Hematopoietic multipotent progenitor cell treated with erythropoietin and hydrocortisone succinate and interleukin-3 and kit ligand, for 8 days (in vitro differentiated cells): ENCODE data around the gene INO80B.
"Not testable (repeated sequence)": the region's sequence is repeated elsewhere in the genome, so short reads cannot be mapped to it uniquely, and the experiment has no call there.

ENCODE experiments used
- DNase-seq: peaks from one replicate; pipeline ENCODE4 v3.0.0-alpha.2; 2015

Gene INO80B

GRCh38 chr2:74450570-74451190, 4.2 kb upstream of the INO80B start:
- DNase-seq: no peak

- peak; percentile 14 for DNase-seq
Observed at GRCh38 chr2:74457129-74457548, 2.3 kb downstream of the INO80B start.

- peak; percentile 54 for DNase-seq
Observed at GRCh38 chr2:74457549-74458131, 2.8 kb downstream of the INO80B start.

GRCh38 chr2:74458132-74458937, 3.4 kb downstream of the INO80B start, which contains the start of gene WBP1:
TSS of gene WBP1 (plus strand) at chr2:74458438. CDS start at chr2:74458603, 165 bp downstream.
- peak; percentile 100 for DNase-seq

- no peak for DNase-seq
Observed at GRCh38 chr2:74458938-74459363, 4.1 kb downstream of the INO80B start.

GRCh38 chr2:74459503-74460118, 4.7 kb downstream of the INO80B start:
- not testable (repeated sequence) for DNase-seq

GRCh38 chr2:74460187-74460586, 5.3 kb downstream of the INO80B start:
- DNase-seq: not testable (repeated sequence)

GRCh38 chr2:74461187-74462053, 6.5 kb downstream of the INO80B start:
- DNase-seq: no peak

- DNase-seq: no peak
Observed at GRCh38 chr2:74462054-74462785, 7.3 kb downstream of the INO80B start.

- no peak for DNase-seq
Observed at GRCh38 chr2:74462786-74463105, 7.9 kb downstream of the INO80B start.

- no peak for DNase-seq
Observed at GRCh38 chr2:74464406-74464805, 9.5 kb downstream of the INO80B start.

- not testable (repeated sequence) for DNase-seq
Observed at GRCh38 chr2:74470742-74471141, 15.9 kb downstream of the INO80B start.

GRCh38 chr2:74471332-74472065, 16.6 kb downstream of the INO80B start:
- DNase-seq: peak; percentile 34

- DNase-seq: peak; percentile 94
Observed at GRCh38 chr2:74472086-74472944, 17.4 kb downstream of the INO80B start, which contains the start of gene MRPL53. TSS of gene MRPL53 (minus strand) at chr2:74472680. CDS start at chr2:74472660, 20 bp downstream.

- DNase-seq: no peak
Observed at GRCh38 chr2:74472945-74473258, 18.0 kb downstream of the INO80B start.

GRCh38 chr2:74474481-74474880, 19.6 kb downstream of the INO80B start:
- DNase-seq: no peak

- no peak for DNase-seq
Observed at GRCh38 chr2:74474899-74475298, 20.0 kb downstream of the INO80B start.

- DNase-seq: no peak
Observed at GRCh38 chr2:74481431-74481830, 26.5 kb downstream of the INO80B start.

- DNase-seq: peak; percentile 35
Observed at GRCh38 chr2:74481961-74482800, 27.3 kb downstream of the INO80B start.
